ENCODE data around the gene GRIN2C. TPM values are rescaled to one million over a fixed set of nuclear protein-coding genes. Genes with fewer than 3 reads are reported as not detected.
A peak's percentile ranks its signal among the peaks of the same experiment; 100 is the strongest.

Gene GRIN2C
- total RNA-seq, 1 experiment from 2014 or later: 5.2 TPM

GRCh38 chr17:74862108-74862901 lies 2.6 kb upstream of the GRIN2C start:
- Histone ChIP-seq H3K4me3 (ENCODE audit: low read depth, low read length) (no peak overlapping the region), H3K36me3 (ENCODE audit: control insufficient read depth, insufficient read depth, low read length) (peaks cover 3% of the 10 kb centered on the region; the same call in 1 of the 2 replicates), H3K27me3 (replicated peaks; ENCODE audit: control insufficient read depth, insufficient read depth, low read length) (peaks cover 11% of the 10 kb centered on the region), H3K4me1 (peaks cover 32% of the 10 kb centered on the region), H3K9me3 (no peaks in the 10 kb centered on the region)
- POLR2A ChIA-PET: interaction anchor here (0.9 to 1.7 kb wide), 2 partner anchors 10 to 11 kb away, joined by 4 to 12 read pairs; partner anchors contain the start of gene FDXR
- intact Hi-C loops (cut with micrococcal nuclease; ENCODE audit: unreplicated experiment): loop anchor here (1.0 kb wide), 1 partner anchor 71 kb away; no protein-coding TSS in a partner anchor
- no TSS peak for BruUV-seq (replicated peaks)
- no peaks in the 10 kb centered on the region for H3K9me3 Mint-ChIP-seq (ENCODE audit: unreplicated experiment)
- no peak overlapping the region for H3K27ac Mint-ChIP-seq (ENCODE audit: unreplicated experiment)
- DNase-seq: peak; percentile 71 to 82
- H3K4me3 Mint-ChIP-seq (ENCODE audit: unreplicated experiment): peak overlapping the region; percentile 43
- CTCF ChIA-PET: interaction anchor here (0.6 to 4.9 kb wide), 19 partner anchors 8 to 205 kb away, joined by 3 to 43 read pairs (median 5); partner anchors contain the start of genes FDXR, MRPL58 and RAB37
- peak; percentile 71 to 82 for TF ChIP-seq CTCF (IDR thresholded peaks at IDR 0.05; ENCODE audit: insufficient read depth in 1 of 2, low read depth in 1 of 2, low read length in 1 of 2, severe bottlenecking in 1 of 2, unreplicated experiment in 1 of 2)
- peaks cover 19% of the 10 kb centered on the region for H3K27me3 Mint-ChIP-seq (ENCODE audit: insufficient read depth, unreplicated experiment)
- H3K4me1 Mint-ChIP-seq (ENCODE audit: low read depth, unreplicated experiment): peaks cover 8% of the 10 kb centered on the region
- peaks cover 17% of the 10 kb centered on the region for H3K36me3 Mint-ChIP-seq (ENCODE audit: insufficient read depth, unreplicated experiment)

- Histone ChIP-seq H3K36me3 (ENCODE audit: control insufficient read depth, insufficient read depth, low read length) (peaks cover 3% of the 10 kb centered on the region; the same call in 1 of the 2 replicates), H3K27me3 (replicated peaks; ENCODE audit: control insufficient read depth, insufficient read depth, low read length) (peaks cover 11% of the 10 kb centered on the region), H3K4me3 (ENCODE audit: low read depth, low read length) (no peak overlapping the region), H3K9me3 (no peaks in the 10 kb centered on the region), H3K4me1 (peaks cover 32% of the 10 kb centered on the region)
- POLR2A ChIA-PET: interaction anchor here (0.9 to 1.7 kb wide), 2 partner anchors 9 to 11 kb away, joined by 4 to 12 read pairs; partner anchors contain the start of gene FDXR
- H3K36me3 Mint-ChIP-seq (ENCODE audit: insufficient read depth, unreplicated experiment): peaks cover 17% of the 10 kb centered on the region
- no peak for DNase-seq
- peaks cover 24% of the 10 kb centered on the region for H3K27me3 Mint-ChIP-seq (ENCODE audit: insufficient read depth, unreplicated experiment)
- H3K9me3 Mint-ChIP-seq (ENCODE audit: unreplicated experiment): no peaks in the 10 kb centered on the region
- intact Hi-C loops (cut with micrococcal nuclease; ENCODE audit: unreplicated experiment): loop anchor here (1.0 kb wide), 1 partner anchor 70 kb away; no protein-coding TSS in a partner anchor
- peak overlapping the region; percentile 43 for H3K4me3 Mint-ChIP-seq (ENCODE audit: unreplicated experiment)
- TF ChIP-seq CTCF (IDR thresholded peaks at IDR 0.05; ENCODE audit: insufficient read depth in 1 of 2, low read depth in 1 of 2, low read length in 1 of 2, severe bottlenecking in 1 of 2, unreplicated experiment in 1 of 2): no peak
- CTCF ChIA-PET: interaction anchor here (0.6 to 4.9 kb wide), 17 partner anchors 9 to 204 kb away, joined by 3 to 43 read pairs (median 4); partner anchors contain the start of genes FDXR and MRPL58
- H3K4me1 Mint-ChIP-seq (ENCODE audit: low read depth, unreplicated experiment): peaks cover 8% of the 10 kb centered on the region
- H3K27ac Mint-ChIP-seq (ENCODE audit: unreplicated experiment): no peak overlapping the region
- no TSS peak for BruUV-seq (replicated peaks)
Measured at GRCh38 chr17:74861662-74862107, 2.0 kb upstream of the GRIN2C start.

- ChIA-PET POLR2A (interaction anchor here (1.7 kb wide), 1 partner anchor 9 kb away, joined by 12 read pairs; no protein-coding TSS in a partner anchor), CTCF (interaction anchor here (0.5 to 4.9 kb wide), 10 partner anchors 9 to 340 kb away, joined by 3 to 43 read pairs (median 11); partner anchors contain the start of gene FDXR)
- peaks cover 12% of the 10 kb centered on the region for H3K27me3 ChIP-seq (replicated peaks; ENCODE audit: control insufficient read depth, insufficient read depth, low read length)
- no peaks in the 10 kb centered on the region for H3K9me3 Mint-ChIP-seq (ENCODE audit: unreplicated experiment)
- H3K36me3 ChIP-seq (ENCODE audit: control insufficient read depth, insufficient read depth, low read length): peaks cover 3% of the 10 kb centered on the region; the same call in 1 of the 2 replicates
- no TSS peak for BruUV-seq (replicated peaks)
- no peak overlapping the region for H3K27ac Mint-ChIP-seq (ENCODE audit: unreplicated experiment)
- peak overlapping the region; percentile 27 for H3K4me3 ChIP-seq (ENCODE audit: low read depth, low read length)
- peaks cover 8% of the 10 kb centered on the region for H3K4me1 Mint-ChIP-seq (ENCODE audit: low read depth, unreplicated experiment)
- intact Hi-C loops (cut with micrococcal nuclease; ENCODE audit: unreplicated experiment): no loop called here
- H3K9me3 ChIP-seq: no peaks in the 10 kb centered on the region
- peaks cover 30% of the 10 kb centered on the region for H3K27me3 Mint-ChIP-seq (ENCODE audit: insufficient read depth, unreplicated experiment)
- no peak for TF ChIP-seq CTCF (IDR thresholded peaks at IDR 0.05; ENCODE audit: insufficient read depth in 1 of 2, low read depth in 1 of 2, low read length in 1 of 2, severe bottlenecking in 1 of 2, unreplicated experiment in 1 of 2)
- H3K4me1 ChIP-seq: peaks cover 32% of the 10 kb centered on the region
- no peak for DNase-seq
- H3K36me3 Mint-ChIP-seq (ENCODE audit: insufficient read depth, unreplicated experiment): peaks cover 17% of the 10 kb centered on the region
- peak overlapping the region; percentile 56 for H3K4me3 Mint-ChIP-seq (ENCODE audit: unreplicated experiment)
Measured at GRCh38 chr17:74860872-74861661, 1.4 kb upstream of the GRIN2C start.

All from Caco-2 (cell line).